Right lobe of liver (tissue), 4 donors: ENCODE measurements around the gene AATK.

Experiments
- POLR2A ChIP-seq: fragments of 450-650 bp; IDR thresholded peaks from one replicate; pipeline ENCODE4 v1.6.1; 2017; ENCODE audit warnings: antibody characterized with exemption, mild to moderate bottlenecking
- TF ChIP-seq, protein P1 (sequence below), 4 donors: fragments of 200-600 bp in 3 of 4; fragments of 450-650 bp in 1 of 4; IDR thresholded peaks; one replicate each; pipeline versions ENCODE4 v1.5.1 to v1.8.0; 2016 to 2022; ENCODE audit warnings: antibody characterized with exemption in 4 of 4, mild to moderate bottlenecking in 2 of 4
- donor health status: DM: no; HTN: no; CAD: no.
- donor health status: DM: no; HTN: no; CAD: no.
- donor health status: DM: no; HTN: yes; CAD: no.

DNA sequence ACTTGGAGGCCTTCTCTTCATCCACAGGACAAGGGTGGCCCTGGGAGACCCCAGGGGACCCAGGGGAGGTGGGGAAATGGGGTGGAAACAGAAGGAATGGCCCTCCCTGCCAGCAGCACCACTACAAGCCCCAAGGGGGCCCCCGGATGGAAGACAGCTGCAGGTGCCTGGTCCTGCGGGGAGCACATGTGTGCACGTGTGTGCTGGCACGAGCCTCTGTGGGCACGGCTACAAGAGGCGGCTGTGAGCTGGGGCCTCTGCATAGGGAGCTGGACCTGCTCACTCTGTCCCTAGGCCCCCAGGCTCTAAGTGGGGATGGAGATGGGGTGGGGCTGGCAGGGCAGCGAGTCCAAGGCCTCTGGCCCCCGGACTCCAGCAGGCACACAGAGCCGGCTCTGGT, 13.2 kb upstream of the AATK start:
- TF ChIP-seq, protein P1, sequence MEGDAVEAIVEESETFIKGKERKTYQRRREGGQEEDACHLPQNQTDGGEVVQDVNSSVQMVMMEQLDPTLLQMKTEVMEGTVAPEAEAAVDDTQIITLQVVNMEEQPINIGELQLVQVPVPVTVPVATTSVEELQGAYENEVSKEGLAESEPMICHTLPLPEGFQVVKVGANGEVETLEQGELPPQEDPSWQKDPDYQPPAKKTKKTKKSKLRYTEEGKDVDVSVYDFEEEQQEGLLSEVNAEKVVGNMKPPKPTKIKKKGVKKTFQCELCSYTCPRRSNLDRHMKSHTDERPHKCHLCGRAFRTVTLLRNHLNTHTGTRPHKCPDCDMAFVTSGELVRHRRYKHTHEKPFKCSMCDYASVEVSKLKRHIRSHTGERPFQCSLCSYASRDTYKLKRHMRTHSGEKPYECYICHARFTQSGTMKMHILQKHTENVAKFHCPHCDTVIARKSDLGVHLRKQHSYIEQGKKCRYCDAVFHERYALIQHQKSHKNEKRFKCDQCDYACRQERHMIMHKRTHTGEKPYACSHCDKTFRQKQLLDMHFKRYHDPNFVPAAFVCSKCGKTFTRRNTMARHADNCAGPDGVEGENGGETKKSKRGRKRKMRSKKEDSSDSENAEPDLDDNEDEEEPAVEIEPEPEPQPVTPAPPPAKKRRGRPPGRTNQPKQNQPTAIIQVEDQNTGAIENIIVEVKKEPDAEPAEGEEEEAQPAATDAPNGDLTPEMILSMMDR (IDR thresholded peaks at IDR 0.05), result no peak
- TF ChIP-seq POLR2A, result no peak
